ENCODE measurements around the gene CCDC178. TPM values are rescaled to one million over a fixed set of nuclear protein-coding genes. Genes with fewer than 3 reads are reported as not detected.

The CCDC178 gene
- total RNA-seq, 1 experiment from 2014 or later: not detected

DNA sequence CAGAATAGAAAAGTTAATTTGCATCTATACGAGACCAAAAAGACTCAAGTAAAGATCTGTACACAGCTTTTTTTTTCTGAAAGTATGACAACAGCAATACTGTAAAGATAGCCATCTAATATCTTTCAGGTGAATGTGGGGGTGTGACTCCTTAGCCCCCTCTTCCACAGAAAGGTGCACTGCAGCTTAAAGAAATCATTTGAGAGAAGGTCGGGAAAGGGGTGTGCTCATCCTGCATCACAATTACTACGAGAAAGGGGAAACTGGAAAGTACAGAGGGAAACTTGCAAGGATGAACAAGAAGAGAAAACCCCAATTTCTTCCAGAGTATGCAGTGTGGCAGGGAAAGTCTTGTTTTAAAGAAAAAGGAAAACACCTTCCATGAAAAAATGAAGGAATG is 255.6 kb downstream of the CCDC178 start:
- ChIA-PET CTCF (no interaction called here), RAD21 (ENCODE audit: low non-redundant PET in 1 of 2, low total read pairs in 2 of 2, uncharacterized antibody in 2 of 2, unreplicated experiment in 2 of 2) (no interaction called here), POLR2A (no interaction called here)
- no peak overlapping the region for H2AFZ ChIP-seq (ENCODE audit: low read depth, low read length, poor library complexity, severe bottlenecking)
- H3K9me3 ChIP-seq (ENCODE audit: control insufficient read depth in 1 of 2, insufficient read depth in 1 of 2, low read depth in 1 of 2, low read length in 2 of 2): peaks cover 4 to 5% of the 10 kb centered on the region in 2 experiments; a peak in 2 of 4 replicates
- H3K9me2 ChIP-seq (ENCODE audit: insufficient read depth): no peaks in the 10 kb centered on the region
- H3K36me3 ChIP-seq (ENCODE audit: control insufficient read depth in 1 of 2, insufficient read depth in 2 of 2, low read length in 2 of 2): no peaks in the 10 kb centered on the region
- no peak overlapping the region for H3K4me3 ChIP-seq (replicated peaks in 1 of 2; ENCODE audit: low read depth in 1 of 2, low read length in 2 of 2)
- DNase-seq (ENCODE audit: low read depth, low spot score): no peak
- BruUV-seq (replicated peaks): no TSS peak
- TF ChIP-seq, protein P1, sequence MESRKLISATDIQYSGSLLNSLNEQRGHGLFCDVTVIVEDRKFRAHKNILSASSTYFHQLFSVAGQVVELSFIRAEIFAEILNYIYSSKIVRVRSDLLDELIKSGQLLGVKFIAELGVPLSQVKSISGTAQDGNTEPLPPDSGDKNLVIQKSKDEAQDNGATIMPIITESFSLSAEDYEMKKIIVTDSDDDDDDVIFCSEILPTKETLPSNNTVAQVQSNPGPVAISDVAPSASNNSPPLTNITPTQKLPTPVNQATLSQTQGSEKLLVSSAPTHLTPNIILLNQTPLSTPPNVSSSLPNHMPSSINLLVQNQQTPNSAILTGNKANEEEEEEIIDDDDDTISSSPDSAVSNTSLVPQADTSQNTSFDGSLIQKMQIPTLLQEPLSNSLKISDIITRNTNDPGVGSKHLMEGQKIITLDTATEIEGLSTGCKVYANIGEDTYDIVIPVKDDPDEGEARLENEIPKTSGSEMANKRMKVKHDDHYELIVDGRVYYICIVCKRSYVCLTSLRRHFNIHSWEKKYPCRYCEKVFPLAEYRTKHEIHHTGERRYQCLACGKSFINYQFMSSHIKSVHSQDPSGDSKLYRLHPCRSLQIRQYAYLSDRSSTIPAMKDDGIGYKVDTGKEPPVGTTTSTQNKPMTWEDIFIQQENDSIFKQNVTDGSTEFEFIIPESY (IDR thresholded peaks at IDR 0.05; ENCODE audit: extremely low read depth, insufficient replicate concordance, low read length): no peak
- TF ChIP-seq POLR2A (IDR thresholded peaks at IDR 0.05; ENCODE audit: borderline replicate concordance, extremely low read depth, insufficient read depth, insufficient read length) (no peak), JUND (IDR thresholded peaks at IDR 0.05) (no peak), CBX3 (IDR thresholded peaks at IDR 0.05; ENCODE audit: low read depth) (no peak), EZH2phosphoT487 (IDR thresholded peaks at IDR 0.05; ENCODE audit: borderline replicate concordance) (no peak), SIN3A (IDR thresholded peaks at IDR 0.05; ENCODE audit: low read depth) (no peak), TCF7L2 (IDR thresholded peaks at IDR 0.05; ENCODE audit: borderline replicate concordance, extremely low read depth, insufficient read depth, insufficient read length) (no peak), EGR1 (IDR thresholded peaks at IDR 0.05; ENCODE audit: low read depth) (no peak), POLR2AphosphoS5 (IDR thresholded peaks at IDR 0.05; ENCODE audit: low read depth, low read length) (no peak), YY1 (IDR thresholded peaks at IDR 0.05; ENCODE audit: extremely low read depth, insufficient replicate concordance, low read depth, low read length) (no peak), RAD21 (IDR thresholded peaks at IDR 0.05; ENCODE audit: low read depth) (no peak), SP1 (IDR thresholded peaks at IDR 0.05; ENCODE audit: low read depth) (no peak), SRF (IDR thresholded peaks at IDR 0.05; ENCODE audit: low read depth) (no peak), ZNF274 (IDR thresholded peaks at IDR 0.05; ENCODE audit: low read depth, low read length) (no peak), CEBPB (IDR thresholded peaks at IDR 0.05; ENCODE audit: low read depth) (no peak), ZFX (IDR thresholded peaks at IDR 0.05) (no peak)
- TF ChIP-seq, protein P2, sequence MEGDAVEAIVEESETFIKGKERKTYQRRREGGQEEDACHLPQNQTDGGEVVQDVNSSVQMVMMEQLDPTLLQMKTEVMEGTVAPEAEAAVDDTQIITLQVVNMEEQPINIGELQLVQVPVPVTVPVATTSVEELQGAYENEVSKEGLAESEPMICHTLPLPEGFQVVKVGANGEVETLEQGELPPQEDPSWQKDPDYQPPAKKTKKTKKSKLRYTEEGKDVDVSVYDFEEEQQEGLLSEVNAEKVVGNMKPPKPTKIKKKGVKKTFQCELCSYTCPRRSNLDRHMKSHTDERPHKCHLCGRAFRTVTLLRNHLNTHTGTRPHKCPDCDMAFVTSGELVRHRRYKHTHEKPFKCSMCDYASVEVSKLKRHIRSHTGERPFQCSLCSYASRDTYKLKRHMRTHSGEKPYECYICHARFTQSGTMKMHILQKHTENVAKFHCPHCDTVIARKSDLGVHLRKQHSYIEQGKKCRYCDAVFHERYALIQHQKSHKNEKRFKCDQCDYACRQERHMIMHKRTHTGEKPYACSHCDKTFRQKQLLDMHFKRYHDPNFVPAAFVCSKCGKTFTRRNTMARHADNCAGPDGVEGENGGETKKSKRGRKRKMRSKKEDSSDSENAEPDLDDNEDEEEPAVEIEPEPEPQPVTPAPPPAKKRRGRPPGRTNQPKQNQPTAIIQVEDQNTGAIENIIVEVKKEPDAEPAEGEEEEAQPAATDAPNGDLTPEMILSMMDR (IDR thresholded peaks at IDR 0.05 in 2 of 3, conservative IDR thresholded peaks at IDR 0.05 in 1 of 3; ENCODE audit: borderline replicate concordance in 1 of 3, insufficient read depth in 1 of 3, low read depth in 2 of 3, low read length in 2 of 3): no peak
- TF ChIP-seq, protein P3, sequence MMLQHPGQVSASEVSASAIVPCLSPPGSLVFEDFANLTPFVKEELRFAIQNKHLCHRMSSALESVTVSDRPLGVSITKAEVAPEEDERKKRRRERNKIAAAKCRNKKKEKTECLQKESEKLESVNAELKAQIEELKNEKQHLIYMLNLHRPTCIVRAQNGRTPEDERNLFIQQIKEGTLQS (IDR thresholded peaks at IDR 0.05): no peak
- TF ChIP-seq, protein P4, sequence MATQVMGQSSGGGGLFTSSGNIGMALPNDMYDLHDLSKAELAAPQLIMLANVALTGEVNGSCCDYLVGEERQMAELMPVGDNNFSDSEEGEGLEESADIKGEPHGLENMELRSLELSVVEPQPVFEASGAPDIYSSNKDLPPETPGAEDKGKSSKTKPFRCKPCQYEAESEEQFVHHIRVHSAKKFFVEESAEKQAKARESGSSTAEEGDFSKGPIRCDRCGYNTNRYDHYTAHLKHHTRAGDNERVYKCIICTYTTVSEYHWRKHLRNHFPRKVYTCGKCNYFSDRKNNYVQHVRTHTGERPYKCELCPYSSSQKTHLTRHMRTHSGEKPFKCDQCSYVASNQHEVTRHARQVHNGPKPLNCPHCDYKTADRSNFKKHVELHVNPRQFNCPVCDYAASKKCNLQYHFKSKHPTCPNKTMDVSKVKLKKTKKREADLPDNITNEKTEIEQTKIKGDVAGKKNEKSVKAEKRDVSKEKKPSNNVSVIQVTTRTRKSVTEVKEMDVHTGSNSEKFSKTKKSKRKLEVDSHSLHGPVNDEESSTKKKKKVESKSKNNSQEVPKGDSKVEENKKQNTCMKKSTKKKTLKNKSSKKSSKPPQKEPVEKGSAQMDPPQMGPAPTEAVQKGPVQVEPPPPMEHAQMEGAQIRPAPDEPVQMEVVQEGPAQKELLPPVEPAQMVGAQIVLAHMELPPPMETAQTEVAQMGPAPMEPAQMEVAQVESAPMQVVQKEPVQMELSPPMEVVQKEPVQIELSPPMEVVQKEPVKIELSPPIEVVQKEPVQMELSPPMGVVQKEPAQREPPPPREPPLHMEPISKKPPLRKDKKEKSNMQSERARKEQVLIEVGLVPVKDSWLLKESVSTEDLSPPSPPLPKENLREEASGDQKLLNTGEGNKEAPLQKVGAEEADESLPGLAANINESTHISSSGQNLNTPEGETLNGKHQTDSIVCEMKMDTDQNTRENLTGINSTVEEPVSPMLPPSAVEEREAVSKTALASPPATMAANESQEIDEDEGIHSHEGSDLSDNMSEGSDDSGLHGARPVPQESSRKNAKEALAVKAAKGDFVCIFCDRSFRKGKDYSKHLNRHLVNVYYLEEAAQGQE (IDR thresholded peaks at IDR 0.05; ENCODE audit: low read depth): no peak
- ATAC-seq: no peak
- no peak overlapping the region for H3K4me2 ChIP-seq (ENCODE audit: low read length)
- H3K27ac ChIP-seq (ENCODE audit: low read depth, low read length): no peak overlapping the region
- no peaks in the 10 kb centered on the region for H3K4me1 ChIP-seq (ENCODE audit: control insufficient read depth in 1 of 2, insufficient read depth in 2 of 2, low read length in 2 of 2)
- no peaks in the 10 kb centered on the region for H4K20me1 ChIP-seq (ENCODE audit: insufficient read depth)
- H3K27me3 ChIP-seq (ENCODE audit: insufficient read depth, low read length): no peaks in the 10 kb centered on the region
- no peaks in the 10 kb centered on the region for H3K79me2 ChIP-seq (ENCODE audit: insufficient read depth, low read length)
- intact Hi-C loops (cut with micrococcal nuclease): loop anchor here (10.0 kb wide), 1 partner anchor 60 kb away; no protein-coding TSS in a partner anchor
- H3K9ac ChIP-seq (ENCODE audit: low read length): no peak overlapping the region

All from HCT116 (cell line).